ENCODE data around the gene RGS9.
A peak's percentile ranks its signal among the peaks of the same experiment; 100 is the strongest.

Gene RGS9

GRCh38 chr17:65235284-65235683 is 98.1 kb downstream of the RGS9 start:
- no peak overlapping the region for H3K4ac ChIP-seq (ENCODE audit: low read length)
- no peak overlapping the region for H4K91ac ChIP-seq (ENCODE audit: low read depth, low read length, poor library complexity)
- H3K27ac ChIP-seq (replicated peaks; ENCODE audit: low read length), result no peak overlapping the region
- peaks cover 3 to 4% of the 10 kb centered on the region in 2 donors for H3K4me1 ChIP-seq (ENCODE audit: control insufficient read depth in 2 of 2, insufficient read depth in 1 of 2, low read depth in 1 of 2, low read length in 2 of 2)
- no peak overlapping the region for H2BK12ac ChIP-seq (ENCODE audit: low read length)
- H3K18ac ChIP-seq (ENCODE audit: low read length), result no peak overlapping the region
- no peaks in the 10 kb centered on the region for H3K79me1 ChIP-seq (ENCODE audit: low read depth, low read length)
- H3K4me2 ChIP-seq (ENCODE audit: insufficient read depth, low read length, poor library complexity, severe bottlenecking), result no peak overlapping the region
- H3K9ac ChIP-seq (ENCODE audit: low read depth, low read length, poor library complexity), result no peak overlapping the region
- no peak overlapping the region for H4K8ac ChIP-seq (ENCODE audit: low read depth, low read length)
- H3K27me3 ChIP-seq (ENCODE audit: control insufficient read depth in 3 of 3, insufficient read depth in 3 of 3, low read depth in 1 of 3, low read length in 3 of 3), result no peaks in the 10 kb centered on the region
- H3K23ac ChIP-seq (ENCODE audit: low read depth, low read length, poor library complexity), result no peak overlapping the region
- no peak overlapping the region for H2BK120ac ChIP-seq (ENCODE audit: low read depth, low read length)
- H2AK5ac ChIP-seq (ENCODE audit: low read depth, low read length), result no peak overlapping the region
- no peaks in the 10 kb centered on the region for H3K36me3 ChIP-seq (replicated peaks in 1 of 2; ENCODE audit: control insufficient read depth in 2 of 2, insufficient read depth in 2 of 2, low read length in 2 of 2)
- H3K14ac ChIP-seq (ENCODE audit: low read length), result no peak overlapping the region
- H2AFZ ChIP-seq (ENCODE audit: low read length), result no peak overlapping the region
- no peak overlapping the region for H2BK15ac ChIP-seq (ENCODE audit: low read length)
- peaks cover 0 to 8% of the 10 kb centered on the region in 2 donors for H3K9me3 ChIP-seq (replicated peaks in 1 of 2; ENCODE audit: control insufficient read depth in 2 of 2, insufficient read depth in 1 of 2, low read depth in 1 of 2, low read length in 2 of 2)
- no CpG with 5 or more reads among the region's 2 CpGs for WGBS, 2 donors (ENCODE audit: extremely low coverage in 2 of 2, insufficient read length in 2 of 2, insufficient replicate concordance in 1 of 2)
- H2BK5ac ChIP-seq (ENCODE audit: low read length), result no peak overlapping the region
- H3K4me3 ChIP-seq (ENCODE audit: low read length in 2 of 2), result no peak overlapping the region
- no peak for DNase-seq (ENCODE audit: low spot score)

- H3K79me1 ChIP-seq (ENCODE audit: low read depth, low read length), result no peaks in the 10 kb centered on the region
- no peak overlapping the region for H3K27ac ChIP-seq (replicated peaks; ENCODE audit: low read length)
- H3K27me3 ChIP-seq (ENCODE audit: control insufficient read depth in 3 of 3, insufficient read depth in 3 of 3, low read depth in 1 of 3, low read length in 3 of 3), result no peaks in the 10 kb centered on the region
- no peak overlapping the region for H2BK12ac ChIP-seq (ENCODE audit: low read length)
- no CpG with 5 or more reads among the region's 1 CpG for WGBS, 2 donors (ENCODE audit: extremely low coverage in 2 of 2, insufficient read length in 2 of 2, insufficient replicate concordance in 1 of 2)
- no peak overlapping the region for H2AFZ ChIP-seq (ENCODE audit: low read length)
- no peak overlapping the region for H3K4me3 ChIP-seq (ENCODE audit: low read length in 2 of 2)
- no peak overlapping the region for H3K9ac ChIP-seq (ENCODE audit: low read depth, low read length, poor library complexity)
- H3K23ac ChIP-seq (ENCODE audit: low read depth, low read length, poor library complexity), result no peak overlapping the region
- no peaks in the 10 kb centered on the region for H3K36me3 ChIP-seq (replicated peaks in 1 of 2; ENCODE audit: control insufficient read depth in 2 of 2, insufficient read depth in 2 of 2, low read length in 2 of 2)
- H3K9me3 ChIP-seq (replicated peaks in 1 of 2; ENCODE audit: control insufficient read depth in 2 of 2, insufficient read depth in 1 of 2, low read depth in 1 of 2, low read length in 2 of 2), result peaks cover 0 to 8% of the 10 kb centered on the region in 2 donors
- no peak overlapping the region for H3K4me2 ChIP-seq (ENCODE audit: insufficient read depth, low read length, poor library complexity, severe bottlenecking)
- H2BK120ac ChIP-seq (ENCODE audit: low read depth, low read length), result no peak overlapping the region
- no peak overlapping the region for H2BK5ac ChIP-seq (ENCODE audit: low read length)
- H2BK15ac ChIP-seq (ENCODE audit: low read length), result no peak overlapping the region
- H3K18ac ChIP-seq (ENCODE audit: low read length), result no peak overlapping the region
- H2AK5ac ChIP-seq (ENCODE audit: low read depth, low read length), result no peak overlapping the region
- no peak overlapping the region for H3K14ac ChIP-seq (ENCODE audit: low read length)
- no peak overlapping the region for H4K8ac ChIP-seq (ENCODE audit: low read depth, low read length)
- DNase-seq (ENCODE audit: low spot score), result no peak
- H3K4me1 ChIP-seq (ENCODE audit: control insufficient read depth in 2 of 2, insufficient read depth in 1 of 2, low read depth in 1 of 2, low read length in 2 of 2), result peaks cover 3 to 4% of the 10 kb centered on the region in 2 donors
- no peak overlapping the region for H4K91ac ChIP-seq (ENCODE audit: low read depth, low read length, poor library complexity)
- no peak overlapping the region for H3K4ac ChIP-seq (ENCODE audit: low read length)
Observed at GRCh38 chr17:65236321-65236720, 99.2 kb downstream of the RGS9 start.

GRCh38 chr17:65243838-65244625 is 106.9 kb downstream of the RGS9 start:
- Histone ChIP-seq H3K23ac (ENCODE audit: low read depth, low read length, poor library complexity) (no peak overlapping the region), H3K4me1 (ENCODE audit: control insufficient read depth in 2 of 2, insufficient read depth in 1 of 2, low read depth in 1 of 2, low read length in 2 of 2) (peaks cover 12 to 13% of the 10 kb centered on the region in 2 donors), H2BK5ac (ENCODE audit: low read length) (no peak overlapping the region), H3K9me3 (replicated peaks in 1 of 2; ENCODE audit: control insufficient read depth in 2 of 2, insufficient read depth in 1 of 2, low read depth in 1 of 2, low read length in 2 of 2) (no peaks in the 10 kb centered on the region), H2BK15ac (ENCODE audit: low read length) (no peak overlapping the region), H3K4ac (ENCODE audit: low read length) (no peak overlapping the region), H3K36me3 (replicated peaks in 1 of 2; ENCODE audit: control insufficient read depth in 2 of 2, insufficient read depth in 2 of 2, low read length in 2 of 2) (no peaks in the 10 kb centered on the region), H2BK120ac (ENCODE audit: low read depth, low read length) (no peak overlapping the region), H3K4me2 (ENCODE audit: insufficient read depth, low read length, poor library complexity, severe bottlenecking) (peak overlapping the region; percentile 29), H3K14ac (ENCODE audit: low read length) (no peak overlapping the region), H3K27me3 (ENCODE audit: control insufficient read depth in 3 of 3, insufficient read depth in 3 of 3, low read depth in 1 of 3, low read length in 3 of 3) (no peaks in the 10 kb centered on the region), H2AK5ac (ENCODE audit: low read depth, low read length) (no peak overlapping the region), H3K27ac (replicated peaks; ENCODE audit: low read length) (peak overlapping the region; percentile 72), H3K18ac (ENCODE audit: low read length) (peak overlapping the region; percentile 32), H2AFZ (ENCODE audit: low read length) (peak overlapping the region; percentile 71), H3K9ac (ENCODE audit: low read depth, low read length, poor library complexity) (no peak overlapping the region), H4K91ac (ENCODE audit: low read depth, low read length, poor library complexity) (no peak overlapping the region), H3K4me3 (ENCODE audit: low read length in 2 of 2) (no peak overlapping the region), H2BK12ac (ENCODE audit: low read length) (no peak overlapping the region), H3K79me1 (ENCODE audit: low read depth, low read length) (no peaks in the 10 kb centered on the region), H4K8ac (ENCODE audit: low read depth, low read length) (no peak overlapping the region)
- no CpG with 5 or more reads among the region's 9 CpGs for WGBS, 2 donors (ENCODE audit: extremely low coverage in 2 of 2, insufficient read length in 2 of 2, insufficient replicate concordance in 1 of 2)
- DNase-seq (ENCODE audit: low spot score), result peak; percentile 48

- Histone ChIP-seq H3K27ac (replicated peaks; ENCODE audit: low read length) (no peak overlapping the region), H4K91ac (ENCODE audit: low read depth, low read length, poor library complexity) (no peak overlapping the region), H3K4ac (ENCODE audit: low read length) (no peak overlapping the region), H3K27me3 (ENCODE audit: control insufficient read depth in 3 of 3, insufficient read depth in 3 of 3, low read depth in 1 of 3, low read length in 3 of 3) (no peaks in the 10 kb centered on the region), H2AK5ac (ENCODE audit: low read depth, low read length) (no peak overlapping the region), H3K14ac (ENCODE audit: low read length) (no peak overlapping the region), H4K8ac (ENCODE audit: low read depth, low read length) (no peak overlapping the region), H2BK5ac (ENCODE audit: low read length) (no peak overlapping the region), H3K9ac (ENCODE audit: low read depth, low read length, poor library complexity) (no peak overlapping the region), H2BK12ac (ENCODE audit: low read length) (no peak overlapping the region), H3K9me3 (replicated peaks in 1 of 2; ENCODE audit: control insufficient read depth in 2 of 2, insufficient read depth in 1 of 2, low read depth in 1 of 2, low read length in 2 of 2) (no peaks in the 10 kb centered on the region), H3K4me2 (ENCODE audit: insufficient read depth, low read length, poor library complexity, severe bottlenecking) (no peak overlapping the region), H3K23ac (ENCODE audit: low read depth, low read length, poor library complexity) (no peak overlapping the region), H3K36me3 (replicated peaks in 1 of 2; ENCODE audit: control insufficient read depth in 2 of 2, insufficient read depth in 2 of 2, low read length in 2 of 2) (no peaks in the 10 kb centered on the region), H3K4me3 (ENCODE audit: low read length in 2 of 2) (no peak overlapping the region), H3K18ac (ENCODE audit: low read length) (no peak overlapping the region), H3K79me1 (ENCODE audit: low read depth, low read length) (no peaks in the 10 kb centered on the region), H2AFZ (ENCODE audit: low read length) (no peak overlapping the region), H3K4me1 (ENCODE audit: control insufficient read depth in 2 of 2, insufficient read depth in 1 of 2, low read depth in 1 of 2, low read length in 2 of 2) (peaks cover 13 to 15% of the 10 kb centered on the region in 2 donors), H2BK120ac (ENCODE audit: low read depth, low read length) (no peak overlapping the region), H2BK15ac (ENCODE audit: low read length) (no peak overlapping the region)
- DNase-seq (ENCODE audit: low spot score), result no peak
- WGBS, 2 donors (ENCODE audit: extremely low coverage in 2 of 2, insufficient read length in 2 of 2, insufficient replicate concordance in 1 of 2), result no CpG with 5 or more reads among the region's 4 CpGs
Observed at GRCh38 chr17:65246252-65246651, 109.1 kb downstream of the RGS9 start.

Measured in neuronal stem cell (in vitro differentiated cells).